HL-60 (cell line): ENCODE measurements around the gene TXLNA.

Experiments
- GABPA ChIP-seq: IDR thresholded peaks from 2 replicates; pipeline ENCODE4 v1.6.1; 2012; ENCODE audit warnings: low read depth
- POLR2AphosphoS5 ChIP-seq: IDR thresholded peaks from 2 replicates; pipeline ENCODE4 v1.6.1; 2012; ENCODE audit warnings: low read depth
- TF ChIP-seq, protein P1 (sequence below): IDR thresholded peaks from one replicate; pipeline ENCODE4 v1.5.1; 2011; ENCODE audit warnings: low read length, control low read depth, inconsistent platforms; ENCODE audit not compliant: insufficient read depth
- TF ChIP-seq, protein P2 (sequence below): IDR thresholded peaks from 2 replicates; pipeline ENCODE4 v1.6.1; 2012; ENCODE audit warnings: low read depth; ENCODE audit not compliant: insufficient replicate concordance

GRCh38 chr1:32215629-32216480 is 36.4 kb downstream of the TXLNA start:
- TF ChIP-seq GABPA, result no peak
- TF ChIP-seq, protein P1, sequence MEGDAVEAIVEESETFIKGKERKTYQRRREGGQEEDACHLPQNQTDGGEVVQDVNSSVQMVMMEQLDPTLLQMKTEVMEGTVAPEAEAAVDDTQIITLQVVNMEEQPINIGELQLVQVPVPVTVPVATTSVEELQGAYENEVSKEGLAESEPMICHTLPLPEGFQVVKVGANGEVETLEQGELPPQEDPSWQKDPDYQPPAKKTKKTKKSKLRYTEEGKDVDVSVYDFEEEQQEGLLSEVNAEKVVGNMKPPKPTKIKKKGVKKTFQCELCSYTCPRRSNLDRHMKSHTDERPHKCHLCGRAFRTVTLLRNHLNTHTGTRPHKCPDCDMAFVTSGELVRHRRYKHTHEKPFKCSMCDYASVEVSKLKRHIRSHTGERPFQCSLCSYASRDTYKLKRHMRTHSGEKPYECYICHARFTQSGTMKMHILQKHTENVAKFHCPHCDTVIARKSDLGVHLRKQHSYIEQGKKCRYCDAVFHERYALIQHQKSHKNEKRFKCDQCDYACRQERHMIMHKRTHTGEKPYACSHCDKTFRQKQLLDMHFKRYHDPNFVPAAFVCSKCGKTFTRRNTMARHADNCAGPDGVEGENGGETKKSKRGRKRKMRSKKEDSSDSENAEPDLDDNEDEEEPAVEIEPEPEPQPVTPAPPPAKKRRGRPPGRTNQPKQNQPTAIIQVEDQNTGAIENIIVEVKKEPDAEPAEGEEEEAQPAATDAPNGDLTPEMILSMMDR, result peak; percentile 91
- no peak for TF ChIP-seq POLR2AphosphoS5
- TF ChIP-seq, protein P2, sequence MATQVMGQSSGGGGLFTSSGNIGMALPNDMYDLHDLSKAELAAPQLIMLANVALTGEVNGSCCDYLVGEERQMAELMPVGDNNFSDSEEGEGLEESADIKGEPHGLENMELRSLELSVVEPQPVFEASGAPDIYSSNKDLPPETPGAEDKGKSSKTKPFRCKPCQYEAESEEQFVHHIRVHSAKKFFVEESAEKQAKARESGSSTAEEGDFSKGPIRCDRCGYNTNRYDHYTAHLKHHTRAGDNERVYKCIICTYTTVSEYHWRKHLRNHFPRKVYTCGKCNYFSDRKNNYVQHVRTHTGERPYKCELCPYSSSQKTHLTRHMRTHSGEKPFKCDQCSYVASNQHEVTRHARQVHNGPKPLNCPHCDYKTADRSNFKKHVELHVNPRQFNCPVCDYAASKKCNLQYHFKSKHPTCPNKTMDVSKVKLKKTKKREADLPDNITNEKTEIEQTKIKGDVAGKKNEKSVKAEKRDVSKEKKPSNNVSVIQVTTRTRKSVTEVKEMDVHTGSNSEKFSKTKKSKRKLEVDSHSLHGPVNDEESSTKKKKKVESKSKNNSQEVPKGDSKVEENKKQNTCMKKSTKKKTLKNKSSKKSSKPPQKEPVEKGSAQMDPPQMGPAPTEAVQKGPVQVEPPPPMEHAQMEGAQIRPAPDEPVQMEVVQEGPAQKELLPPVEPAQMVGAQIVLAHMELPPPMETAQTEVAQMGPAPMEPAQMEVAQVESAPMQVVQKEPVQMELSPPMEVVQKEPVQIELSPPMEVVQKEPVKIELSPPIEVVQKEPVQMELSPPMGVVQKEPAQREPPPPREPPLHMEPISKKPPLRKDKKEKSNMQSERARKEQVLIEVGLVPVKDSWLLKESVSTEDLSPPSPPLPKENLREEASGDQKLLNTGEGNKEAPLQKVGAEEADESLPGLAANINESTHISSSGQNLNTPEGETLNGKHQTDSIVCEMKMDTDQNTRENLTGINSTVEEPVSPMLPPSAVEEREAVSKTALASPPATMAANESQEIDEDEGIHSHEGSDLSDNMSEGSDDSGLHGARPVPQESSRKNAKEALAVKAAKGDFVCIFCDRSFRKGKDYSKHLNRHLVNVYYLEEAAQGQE, result no peak
